GM12873 (cell line): ENCODE measurements around the gene NRP2.

Experiments
- CTCF ChIP-seq: IDR thresholded peaks from 2 replicates; pipeline ENCODE4 v1.5.1; 2012; ENCODE audit warnings: low read depth, mild to moderate bottlenecking, moderate library complexity, low read length, control low read depth; ENCODE audit not compliant: insufficient read depth; ENCODE audit errors: missing control alignments

NRP2 gene

GRCh38 chr2:205780645-205781044 is 98.3 kb downstream of the NRP2 start:
- no peak for TF ChIP-seq CTCF

GRCh38 chr2:205781244-205781931 is 99.1 kb downstream of the NRP2 start:
- TF ChIP-seq CTCF, result no peak

- no peak for TF ChIP-seq CTCF
Measured at GRCh38 chr2:205782941-205783340, 100.6 kb downstream of the NRP2 start.

GRCh38 chr2:205783872-205784499 is 101.7 kb downstream of the NRP2 start:
- no peak for TF ChIP-seq CTCF

- no peak for TF ChIP-seq CTCF
Measured at GRCh38 chr2:205785507-205786260, 103.4 kb downstream of the NRP2 start.

- TF ChIP-seq CTCF, result no peak
Measured at GRCh38 chr2:205786976-205787375, 104.7 kb downstream of the NRP2 start.

GRCh38 chr2:205787761-205788160 is 105.5 kb downstream of the NRP2 start:
- no peak for TF ChIP-seq CTCF
